Measurements from ENCODE around the gene SLC25A13. TPM values are rescaled to one million over a fixed set of nuclear protein-coding genes. Genes with fewer than 3 reads are reported as not detected.

The SLC25A13 gene
- total and polyA plus RNA-seq, 2 of the 13 experiments (the other 11 are each of a cell fraction or from before 2014, with no cell fraction given): 36.2 to 84.9 TPM

DNA sequence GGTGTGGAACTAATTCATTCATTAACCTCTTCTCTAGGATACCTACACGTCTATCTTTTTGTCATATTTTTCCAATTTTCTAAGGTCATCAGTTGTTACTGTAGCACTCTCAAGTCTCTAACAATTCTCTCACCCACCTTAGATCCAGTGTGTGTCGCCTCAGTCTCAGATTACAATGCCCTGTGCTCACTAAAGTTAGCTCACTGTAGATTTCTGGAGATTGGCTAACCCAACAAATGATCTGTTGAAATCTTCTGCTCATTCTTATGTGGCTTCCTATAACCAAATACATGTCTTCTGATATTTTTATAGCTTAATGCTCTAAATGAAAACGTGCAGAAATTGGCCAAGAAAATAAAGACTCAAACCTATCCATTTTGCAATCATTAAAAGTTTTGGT, 142.6 kb downstream of the SLC25A13 start (continued):
- TF ChIP-seq FOXP4 (CRISPR knock-in tag; IDR thresholded peaks at IDR 0.05): no peak
- TF ChIP-seq ZHX2 (IDR thresholded peaks at IDR 0.05; ENCODE audit: low read depth): no peak
- no peak for TF ChIP-seq ZHX2 (CRISPR knock-in tag; IDR thresholded peaks at IDR 0.05; ENCODE audit: borderline replicate concordance)
- no peak for TF ChIP-seq GRHL1 (CRISPR knock-in tag; conservative IDR thresholded peaks at IDR 0.05)
- TF ChIP-seq SETDB1 (CRISPR knock-in tag; IDR thresholded peaks at IDR 0.05; ENCODE audit: borderline replicate concordance): no peak
